ENCODE measurements around the gene SBK1.

SBK1 gene

DNA sequence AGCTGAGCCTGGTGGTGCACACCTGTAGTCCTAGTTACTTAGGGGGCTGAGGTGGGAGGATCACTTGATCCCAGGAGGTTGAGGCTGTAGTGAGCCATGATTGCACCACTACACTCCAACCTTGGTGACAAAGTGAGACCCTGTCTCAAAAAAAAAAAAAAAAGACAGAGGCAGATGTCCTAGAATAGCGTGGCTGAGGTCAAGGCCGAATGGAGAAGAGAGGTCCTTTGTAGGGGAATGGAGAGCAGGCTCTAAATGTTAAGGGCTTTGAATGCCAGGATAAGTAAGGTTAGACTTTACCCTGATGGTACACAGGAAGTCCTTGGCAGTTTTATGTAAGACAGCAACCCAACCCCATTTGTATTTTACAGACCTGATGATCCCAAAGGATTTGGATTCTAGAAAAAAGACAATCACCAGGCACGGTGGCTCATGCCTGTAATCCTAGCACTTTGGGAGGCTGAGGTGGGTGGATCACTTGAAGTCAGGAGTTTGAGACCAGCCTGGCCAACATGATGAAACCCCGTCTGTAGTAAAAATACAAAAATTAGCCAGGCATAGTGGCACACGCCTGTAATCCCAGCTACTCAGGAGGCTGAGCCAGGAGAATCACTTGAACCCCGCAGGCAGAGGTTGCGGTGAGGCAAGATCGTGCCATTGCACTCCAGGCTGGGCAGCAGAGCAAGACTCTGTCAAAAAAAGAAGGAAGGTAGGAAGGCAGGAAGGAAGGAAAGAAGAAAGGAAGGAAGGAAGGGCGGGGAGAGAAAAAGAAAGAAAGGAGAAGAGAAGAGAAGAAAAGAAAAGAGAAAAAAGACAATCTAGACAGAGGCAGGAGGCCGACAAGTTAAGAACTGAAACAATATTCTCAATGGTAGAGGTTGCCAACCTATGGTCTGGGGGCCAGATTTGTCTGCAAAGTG is 2.1 kb upstream of the SBK1 start:
- DNase-seq: no peak
- Histone ChIP-seq H3K9me3 (no peaks in the 10 kb centered on the region), H3K27me3 (peaks cover 0 to 39% of the 10 kb centered on the region in 2 donors), H3K4me3 (no peak overlapping the region), H3K27ac (no peak overlapping the region), H3K4me1 (peaks cover 6 to 16% (median 14%) of the 10 kb centered on the region in 4 donors), H3K36me3 (no peaks in the 10 kb centered on the region)
- intact Hi-C loops (cut with DNase I; ENCODE audit: low total_unique reads): no loop called here
- TF ChIP-seq, protein P1, sequence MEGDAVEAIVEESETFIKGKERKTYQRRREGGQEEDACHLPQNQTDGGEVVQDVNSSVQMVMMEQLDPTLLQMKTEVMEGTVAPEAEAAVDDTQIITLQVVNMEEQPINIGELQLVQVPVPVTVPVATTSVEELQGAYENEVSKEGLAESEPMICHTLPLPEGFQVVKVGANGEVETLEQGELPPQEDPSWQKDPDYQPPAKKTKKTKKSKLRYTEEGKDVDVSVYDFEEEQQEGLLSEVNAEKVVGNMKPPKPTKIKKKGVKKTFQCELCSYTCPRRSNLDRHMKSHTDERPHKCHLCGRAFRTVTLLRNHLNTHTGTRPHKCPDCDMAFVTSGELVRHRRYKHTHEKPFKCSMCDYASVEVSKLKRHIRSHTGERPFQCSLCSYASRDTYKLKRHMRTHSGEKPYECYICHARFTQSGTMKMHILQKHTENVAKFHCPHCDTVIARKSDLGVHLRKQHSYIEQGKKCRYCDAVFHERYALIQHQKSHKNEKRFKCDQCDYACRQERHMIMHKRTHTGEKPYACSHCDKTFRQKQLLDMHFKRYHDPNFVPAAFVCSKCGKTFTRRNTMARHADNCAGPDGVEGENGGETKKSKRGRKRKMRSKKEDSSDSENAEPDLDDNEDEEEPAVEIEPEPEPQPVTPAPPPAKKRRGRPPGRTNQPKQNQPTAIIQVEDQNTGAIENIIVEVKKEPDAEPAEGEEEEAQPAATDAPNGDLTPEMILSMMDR (IDR thresholded peaks at IDR 0.05): no peak

DNA sequence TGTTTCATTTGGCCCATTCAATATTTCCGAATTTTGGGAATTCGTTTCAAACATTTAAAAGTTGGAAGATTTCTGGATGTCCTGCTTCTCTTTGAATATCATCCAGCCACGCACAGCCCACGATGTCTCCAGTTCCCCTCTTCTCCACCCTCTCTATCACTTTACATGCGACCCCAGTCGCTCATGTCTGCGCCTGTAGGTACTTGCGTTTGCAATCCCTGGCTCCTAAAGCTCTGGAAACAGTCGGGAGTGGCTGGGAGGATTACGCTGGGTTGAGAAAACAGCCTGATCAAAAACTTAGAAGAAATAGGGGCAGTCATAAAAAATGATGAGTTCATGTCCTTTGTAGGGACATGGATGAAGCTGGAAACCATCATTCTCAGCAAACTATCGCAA is 1.5 kb upstream of the SBK1 start:
- TF ChIP-seq, protein P1 (IDR thresholded peaks at IDR 0.05): no peak
- Histone ChIP-seq H3K4me1 (peaks cover 6 to 16% (median 14%) of the 10 kb centered on the region in 4 donors), H3K4me3 (no peak overlapping the region), H3K27me3 (peaks cover 0 to 39% of the 10 kb centered on the region in 2 donors), H3K36me3 (no peaks in the 10 kb centered on the region), H3K9me3 (no peaks in the 10 kb centered on the region), H3K27ac (no peak overlapping the region)
- intact Hi-C loops (cut with DNase I; ENCODE audit: low total_unique reads): no loop called here
- no peak for DNase-seq

DNA sequence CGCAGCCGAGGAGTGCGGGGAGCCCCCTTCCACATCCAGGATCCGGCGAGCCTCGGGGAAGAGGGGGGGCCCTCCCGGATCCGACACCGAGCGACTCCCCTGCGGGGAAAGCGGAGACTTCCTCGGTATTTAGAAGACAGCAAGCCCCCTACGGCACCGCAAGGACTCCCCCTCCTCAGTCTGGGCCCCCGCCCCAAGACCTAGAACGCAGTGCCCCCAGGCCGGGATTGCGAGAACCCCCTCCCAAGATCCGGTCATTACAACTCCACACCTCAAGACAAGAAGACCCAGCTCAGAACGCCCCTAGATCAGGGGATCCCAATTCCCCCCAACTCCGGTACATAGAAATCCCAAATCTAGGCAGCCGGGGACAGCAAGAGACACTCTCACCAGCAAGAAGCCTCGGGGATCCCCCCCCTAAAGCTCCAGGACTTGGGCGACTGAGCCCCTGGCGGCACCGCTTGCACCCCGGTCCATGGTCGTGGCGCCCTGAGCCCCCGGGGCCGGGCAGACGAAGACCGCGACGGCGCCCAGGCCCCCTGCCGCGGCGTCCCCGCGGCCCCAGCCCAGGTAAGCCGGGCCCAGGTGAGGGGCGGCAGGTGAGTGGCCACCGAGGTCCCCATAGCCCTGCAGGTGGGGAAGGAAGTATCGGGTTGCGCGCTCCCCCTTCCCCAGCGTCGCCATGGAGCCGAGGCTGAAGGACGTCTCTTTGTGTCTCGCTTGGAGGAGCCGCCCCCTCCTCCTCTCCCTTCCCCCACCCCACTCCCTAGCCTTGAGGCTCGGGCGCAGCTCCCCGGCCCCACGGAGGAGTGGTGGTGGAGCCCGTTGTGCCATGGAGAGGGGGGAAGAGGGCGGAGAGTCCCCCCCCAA is 641 bp downstream of the SBK1 start:
- DNase-seq: no peak
- no peak overlapping the region for H3K27ac ChIP-seq

DNA sequence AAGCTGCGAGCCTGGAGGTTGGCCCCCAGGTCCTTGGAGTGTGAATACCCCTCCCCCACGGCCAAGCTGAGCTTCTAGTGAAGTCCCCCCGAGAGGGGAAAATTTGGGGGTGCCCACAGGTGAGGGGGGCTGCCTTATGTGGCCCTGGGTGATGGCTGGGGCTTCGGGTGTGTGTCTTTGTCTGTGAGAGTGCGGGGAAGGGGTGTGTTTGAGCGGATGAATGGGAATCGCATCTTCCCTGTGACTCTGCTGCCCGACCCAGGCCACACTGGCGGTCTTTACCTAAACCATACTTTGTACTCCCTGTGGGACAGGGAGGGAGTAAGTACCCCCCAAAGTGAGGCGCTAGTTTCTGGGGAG is 1.3 kb downstream of the SBK1 start:
- DNase-seq: no peak
- Histone ChIP-seq H3K36me3 (no peaks in the 10 kb centered on the region), H3K27ac (no peak overlapping the region), H3K27me3 (peaks cover 0 to 24% of the 10 kb centered on the region in 2 donors), H3K4me3 (no peak overlapping the region), H3K4me1 (peaks cover 6 to 16% (median 14%) of the 10 kb centered on the region in 4 donors), H3K9me3 (no peaks in the 10 kb centered on the region)
- intact Hi-C loops (cut with DNase I; ENCODE audit: low total_unique reads): no loop called here
- TF ChIP-seq, protein P1 (IDR thresholded peaks at IDR 0.05): no peak

More for the DNA sequence above, 641 bp downstream of the SBK1 start:
- Histone ChIP-seq H3K4me3 (peak overlapping the region; percentile 49 to 62), H3K36me3 (no peaks in the 10 kb centered on the region), H3K27me3 (peaks cover 0 to 29% of the 10 kb centered on the region in 2 donors), H3K4me1 (peaks cover 6 to 16% (median 14%) of the 10 kb centered on the region in 4 donors), H3K9me3 (no peaks in the 10 kb centered on the region)
- intact Hi-C loops (cut with DNase I; ENCODE audit: low total_unique reads): no loop called here
- TF ChIP-seq, protein P1 (IDR thresholded peaks at IDR 0.05): no peak

DNA sequence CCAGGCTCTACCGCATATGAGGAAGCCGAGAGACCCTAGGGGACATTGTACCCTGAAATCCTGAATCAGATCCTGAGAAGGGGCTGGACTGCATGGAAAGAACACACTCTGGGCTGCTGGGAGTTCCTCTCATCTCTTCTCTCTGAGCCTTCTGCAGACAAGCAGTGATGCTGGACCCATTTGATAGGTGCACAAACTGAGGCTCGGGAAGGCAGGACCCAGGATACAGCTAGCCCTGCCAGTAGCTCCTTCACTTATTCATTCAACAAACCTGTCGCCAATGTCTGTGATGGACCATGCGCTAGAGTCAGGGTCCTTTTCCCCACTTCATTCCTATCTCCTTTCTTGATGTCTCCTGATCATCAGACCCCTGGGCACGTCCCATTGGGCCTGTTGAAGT is 1.9 kb downstream of the SBK1 start:
- Histone ChIP-seq H3K4me3 (no peak overlapping the region), H3K36me3 (no peaks in the 10 kb centered on the region), H3K27ac (no peak overlapping the region), H3K27me3 (peaks cover 0 to 19% of the 10 kb centered on the region in 2 donors), H3K9me3 (no peaks in the 10 kb centered on the region), H3K4me1 (peaks cover 6 to 16% (median 14%) of the 10 kb centered on the region in 4 donors)
- TF ChIP-seq, protein P1 (IDR thresholded peaks at IDR 0.05): no peak
- intact Hi-C loops (cut with DNase I; ENCODE audit: low total_unique reads): no loop called here
- no peak for DNase-seq
